HCT116 (cell line): ENCODE results near the gene ADCY1. TPM values are rescaled to one million over a fixed set of nuclear protein-coding genes. Genes with fewer than 3 reads are reported as not detected.

Experiments
- ATAC-seq: fragments of 200-7000 bp; cut with Tn5 transposase; 2 replicates; pipeline ENCODE4 v1.9.1; 2020; ENCODE audit warnings: mild to moderate bottlenecking, moderate library complexity
- BruUV-seq: library from RNA; stranded (reverse); fragments of 400-500 nt; replicated peaks from 2 replicates; lab custom pipeline; 2021; lab: Mats Ljungman, UMichigan
- CTCF ChIA-PET: fragments of 300-600 bp; sonication (Branson Sonifier 250); formaldehyde crosslinking; loops from one replicate; lab custom pipeline; 2021; ENCODE audit warnings: antibody characterized with exemption; lab: Charles Lee
- POLR2A ChIA-PET: fragments of 300-600, 350-600 bp; sonication (Branson Sonifier 250); formaldehyde crosslinking; loops from one replicate; lab custom pipeline; 2021; ENCODE audit warnings: antibody characterized with exemption; lab: Charles Lee
- RAD21 ChIA-PET, 2 experiments: fragments of 300-600 bp; sonication (Branson Sonifier 250); formaldehyde crosslinking; loops; one replicate each; lab custom pipeline; 2023; ENCODE audit warnings: low total read pairs in 2 of 2; ENCODE audit not compliant: uncharacterized antibody in 2 of 2, unreplicated experiment in 2 of 2, low non-redundant PET in 1 of 2; lab: Charles Lee
- DNase-seq: peaks from one replicate; pipeline ENCODE4 v3.0.0-alpha.2; 2010; ENCODE audit warnings: low read depth, low spot score
- H2AFZ ChIP-seq: fragments of 200-600 bp; shearing (Covaris generic), sonication (generic); 2 replicates; pipeline ENCODE4 v1.6.1; 2017; ENCODE audit warnings: low read depth, mixed run types, mixed read lengths, antibody characterized with exemption, low read length; ENCODE audit not compliant: poor library complexity, severe bottlenecking
- H3K27ac ChIP-seq: 2 replicates; pipeline ENCODE4 v1.5.1; 2012; ENCODE audit warnings: low read depth, low read length
- H3K27me3 ChIP-seq: fragments of 200-600 bp; sonication (generic); 2 replicates; pipeline ENCODE4 v1.6.1; 2016; ENCODE audit warnings: mixed run types, low read length, mixed read lengths; ENCODE audit not compliant: insufficient read depth
- H3K36me3 ChIP-seq, 2 experiments: fragments of 200-500 bp in 1 of 2; fragments of 200-600 bp in 1 of 2; sonication (Bioruptor generic) in 1 of 2; sonication (generic) in 1 of 2; 2 replicates each; pipeline versions ENCODE4 v1.5.1 to v1.6.1; 2014 to 2016; ENCODE audit warnings: low read length in 2 of 2, inconsistent platforms in 1 of 2, mixed read lengths in 1 of 2, mixed run types in 1 of 2; ENCODE audit not compliant: insufficient read depth in 2 of 2, control insufficient read depth in 1 of 2
- H3K4me1 ChIP-seq, 2 experiments: fragments of 200-600 bp in 1 of 2; sonication (generic) in 1 of 2; 2 replicates each; pipeline versions ENCODE4 v1.5.1 to v1.6.1; 2012 to 2017; ENCODE audit warnings: low read length in 2 of 2, inconsistent platforms in 1 of 2, mild to moderate bottlenecking in 1 of 2, mixed read lengths in 1 of 2, mixed run types in 1 of 2, moderate library complexity in 1 of 2; ENCODE audit not compliant: insufficient read depth in 2 of 2, control insufficient read depth in 1 of 2
- H3K4me2 ChIP-seq: fragments of 200-600 bp; sonication (generic); 2 replicates; pipeline ENCODE4 v1.6.1; 2017; ENCODE audit warnings: mixed run types, low read length, mixed read lengths
- H3K4me3 ChIP-seq, 2 experiments: fragments of 200-600 bp in 1 of 2; sonication (generic) in 1 of 2; replicated peaks in 1 of 2; 2 replicates each; pipeline ENCODE4 v1.5.1; 2011 to 2016; ENCODE audit warnings: low read length in 2 of 2, control low read depth in 1 of 2, low read depth in 1 of 2, mild to moderate bottlenecking in 1 of 2, mixed read lengths in 1 of 2, mixed run types in 1 of 2
- H3K79me2 ChIP-seq: fragments of 200-600 bp; sonication (generic); 2 replicates; pipeline ENCODE4 v1.6.1; 2017; ENCODE audit warnings: mild to moderate bottlenecking, mixed run types, low read length, moderate library complexity, mixed read lengths; ENCODE audit not compliant: insufficient read depth
- H3K9ac ChIP-seq: fragments of 200-600 bp; sonication (generic); 2 replicates; pipeline ENCODE4 v1.6.1; 2016; ENCODE audit warnings: low read length, mixed read lengths
- H3K9me2 ChIP-seq: fragments of 200-600 bp; sonication (generic), shearing (Covaris generic); 2 replicates; pipeline ENCODE4 v1.6.1; 2017; ENCODE audit warnings: mixed run types, mild to moderate bottlenecking, moderate library complexity; ENCODE audit not compliant: insufficient read depth
- H3K9me3 ChIP-seq, 2 experiments: fragments of 200-500 bp in 1 of 2; fragments of 200-600 bp in 1 of 2; sonication (Bioruptor generic) in 1 of 2; sonication (generic) in 1 of 2; 2 replicates each; pipeline ENCODE4 v1.6.1; 2014 to 2017; ENCODE audit warnings: low read length in 2 of 2, mixed read lengths in 2 of 2, inconsistent platforms in 1 of 2, low read depth in 1 of 2, mild to moderate bottlenecking in 1 of 2, mixed run types in 1 of 2, moderate library complexity in 1 of 2; ENCODE audit not compliant: control insufficient read depth in 1 of 2, insufficient read depth in 1 of 2
- H4K20me1 ChIP-seq: fragments of 200-600 bp; sonication (generic), shearing (Covaris generic); 2 replicates; pipeline ENCODE4 v1.6.1; 2017; ENCODE audit warnings: mixed run types, mild to moderate bottlenecking, moderate library complexity; ENCODE audit not compliant: insufficient read depth
- CBX3 ChIP-seq: IDR thresholded peaks from 2 replicates; pipeline ENCODE4 v1.6.1; 2012; ENCODE audit warnings: low read depth
- ELF1 ChIP-seq: IDR thresholded peaks from 2 replicates; pipeline ENCODE4 v1.6.1; 2012; ENCODE audit warnings: low read depth, borderline replicate concordance
- EZH2 ChIP-seq: fragments of 200-600 bp; sonication (generic); IDR thresholded peaks from 2 replicates; pipeline ENCODE4 v1.6.1; 2017; ENCODE audit warnings: antibody characterized with exemption, mixed run types
- FOSL1 ChIP-seq: IDR thresholded peaks from 2 replicates; pipeline ENCODE4 v1.6.1; 2012; ENCODE audit warnings: low read depth
- JUND ChIP-seq: IDR thresholded peaks from 2 replicates; pipeline ENCODE4 v1.6.1; 2012
- POLR2A ChIP-seq: IDR thresholded peaks from 2 replicates; pipeline ENCODE4 v1.7.0; 2011; ENCODE audit warnings: borderline replicate concordance; ENCODE audit not compliant: insufficient read depth, insufficient read length; ENCODE audit errors: extremely low read depth
- POLR2AphosphoS5 ChIP-seq: IDR thresholded peaks from 2 replicates; pipeline ENCODE4 v1.6.1; 2011; ENCODE audit warnings: mild to moderate bottlenecking, low read depth, low read length, moderate library complexity
- RAD21 ChIP-seq: IDR thresholded peaks from 2 replicates; pipeline ENCODE4 v1.6.1; 2012; ENCODE audit warnings: low read depth, mild to moderate bottlenecking
- SIN3A ChIP-seq: IDR thresholded peaks from 2 replicates; pipeline ENCODE4 v1.6.1; 2012; ENCODE audit warnings: low read depth
- SP1 ChIP-seq: IDR thresholded peaks from 2 replicates; pipeline ENCODE4 v1.6.1; 2012; ENCODE audit warnings: low read depth
- SRF ChIP-seq: IDR thresholded peaks from 2 replicates; pipeline ENCODE4 v1.6.1; 2012; ENCODE audit warnings: low read depth
- ZFX ChIP-seq: fragments of 450-650 bp; IDR thresholded peaks from 2 replicates; pipeline ENCODE4 v1.6.1; 2017
- intact Hi-C: fragments of 100-400 bp; cut with micrococcal nuclease; formaldehyde crosslinking; loops from 2 replicates; pipeline ENCODE4 v1.10.0; 2022
- total RNA-seq: library from RNA; stranded (reverse); gene quantifications from one replicate; pipeline ENCODE4 v1.2.1, GENCODE V29; 2021; ENCODE audit not compliant: unreplicated experiment
- TF ChIP-seq, protein P1 (sequence below): IDR thresholded peaks from 2 replicates; pipeline ENCODE4 v1.6.1; 2012; ENCODE audit warnings: low read depth

ADCY1 gene
- total RNA-seq, 1 experiment from 2014 or later = 0.05 TPM

GRCh38 chr7:45595809-45596664 lies 21.9 kb downstream of the ADCY1 start:
- ATAC-seq = no peak
- intact Hi-C loops = no loop called here
- H3K4me2 ChIP-seq = no peak overlapping the region
- H2AFZ ChIP-seq = no peak overlapping the region
- BruUV-seq = no TSS peak
- ChIA-PET POLR2A (no interaction called here), CTCF (no interaction called here), RAD21 (no interaction called here)
- DNase-seq = no peak
- H4K20me1 ChIP-seq = no peaks in the 10 kb centered on the region
- H3K4me1 ChIP-seq = no peaks in the 10 kb centered on the region
- no peaks in the 10 kb centered on the region for H3K9me3 ChIP-seq
- no peaks in the 10 kb centered on the region for H3K79me2 ChIP-seq
- no peak overlapping the region for H3K9ac ChIP-seq
- H3K9me2 ChIP-seq = no peaks in the 10 kb centered on the region
- H3K4me3 ChIP-seq = no peak overlapping the region
- H3K27me3 ChIP-seq = peaks cover 8% of the 10 kb centered on the region; the same call in 1 of the 2 replicates
- no peaks in the 10 kb centered on the region for H3K36me3 ChIP-seq
- no peak overlapping the region for H3K27ac ChIP-seq
- TF ChIP-seq JUND (no peak), ZFX (no peak), EZH2 (no peak), POLR2AphosphoS5 (no peak), FOSL1 (no peak), SRF (no peak), CBX3 (no peak), SP1 (no peak), RAD21 (no peak), SIN3A (no peak), ELF1 (no peak), POLR2A (no peak)
- TF ChIP-seq, protein P1, sequence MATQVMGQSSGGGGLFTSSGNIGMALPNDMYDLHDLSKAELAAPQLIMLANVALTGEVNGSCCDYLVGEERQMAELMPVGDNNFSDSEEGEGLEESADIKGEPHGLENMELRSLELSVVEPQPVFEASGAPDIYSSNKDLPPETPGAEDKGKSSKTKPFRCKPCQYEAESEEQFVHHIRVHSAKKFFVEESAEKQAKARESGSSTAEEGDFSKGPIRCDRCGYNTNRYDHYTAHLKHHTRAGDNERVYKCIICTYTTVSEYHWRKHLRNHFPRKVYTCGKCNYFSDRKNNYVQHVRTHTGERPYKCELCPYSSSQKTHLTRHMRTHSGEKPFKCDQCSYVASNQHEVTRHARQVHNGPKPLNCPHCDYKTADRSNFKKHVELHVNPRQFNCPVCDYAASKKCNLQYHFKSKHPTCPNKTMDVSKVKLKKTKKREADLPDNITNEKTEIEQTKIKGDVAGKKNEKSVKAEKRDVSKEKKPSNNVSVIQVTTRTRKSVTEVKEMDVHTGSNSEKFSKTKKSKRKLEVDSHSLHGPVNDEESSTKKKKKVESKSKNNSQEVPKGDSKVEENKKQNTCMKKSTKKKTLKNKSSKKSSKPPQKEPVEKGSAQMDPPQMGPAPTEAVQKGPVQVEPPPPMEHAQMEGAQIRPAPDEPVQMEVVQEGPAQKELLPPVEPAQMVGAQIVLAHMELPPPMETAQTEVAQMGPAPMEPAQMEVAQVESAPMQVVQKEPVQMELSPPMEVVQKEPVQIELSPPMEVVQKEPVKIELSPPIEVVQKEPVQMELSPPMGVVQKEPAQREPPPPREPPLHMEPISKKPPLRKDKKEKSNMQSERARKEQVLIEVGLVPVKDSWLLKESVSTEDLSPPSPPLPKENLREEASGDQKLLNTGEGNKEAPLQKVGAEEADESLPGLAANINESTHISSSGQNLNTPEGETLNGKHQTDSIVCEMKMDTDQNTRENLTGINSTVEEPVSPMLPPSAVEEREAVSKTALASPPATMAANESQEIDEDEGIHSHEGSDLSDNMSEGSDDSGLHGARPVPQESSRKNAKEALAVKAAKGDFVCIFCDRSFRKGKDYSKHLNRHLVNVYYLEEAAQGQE = no peak
